Ecto neural progenitor cell (in vitro differentiated cells): ENCODE measurements around the gene UBE3D.
"Not testable (repeated sequence)": the region's sequence is repeated elsewhere in the genome, so short reads cannot be mapped to it uniquely, and the experiment has no call there.

Experiments
- DNase-seq: peaks from one replicate; pipeline ENCODE4 v3.0.0-alpha.2; 2018; ENCODE audit warnings: low spot score

The UBE3D gene

GRCh38 chr6:82914511-82914910 is 151.1 kb downstream of the UBE3D start:
- DNase-seq, result no peak

GRCh38 chr6:82910820-82911219 is 154.8 kb downstream of the UBE3D start:
- no peak for DNase-seq

DNA sequence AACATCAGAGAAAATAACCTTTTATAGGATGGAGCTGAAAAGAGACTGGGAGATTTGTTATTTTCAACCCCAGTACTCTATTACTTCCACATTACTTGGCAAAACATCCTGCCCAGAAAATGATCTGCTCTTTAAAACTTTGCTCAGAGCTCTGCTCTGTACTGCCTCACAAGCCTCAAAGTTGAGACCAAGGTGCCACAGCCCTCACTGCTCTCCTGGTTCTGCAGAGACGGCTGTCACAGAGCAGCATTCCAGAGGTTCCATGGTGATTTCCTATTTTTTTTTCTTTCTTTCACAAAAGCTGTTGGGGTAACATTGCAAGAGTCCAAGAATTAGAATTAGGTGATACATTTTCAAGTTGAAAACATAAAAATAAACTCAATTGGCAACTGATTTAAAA is 155.2 kb downstream of the UBE3D start:
- no peak for DNase-seq

- DNase-seq, result no peak
Measured at GRCh38 chr6:82909551-82909950, 156.1 kb downstream of the UBE3D start.

- no peak for DNase-seq
Measured at GRCh38 chr6:82908661-82909060, 157.0 kb downstream of the UBE3D start.

- DNase-seq, result no peak
Measured at GRCh38 chr6:82906951-82907350, 158.7 kb downstream of the UBE3D start.

DNA sequence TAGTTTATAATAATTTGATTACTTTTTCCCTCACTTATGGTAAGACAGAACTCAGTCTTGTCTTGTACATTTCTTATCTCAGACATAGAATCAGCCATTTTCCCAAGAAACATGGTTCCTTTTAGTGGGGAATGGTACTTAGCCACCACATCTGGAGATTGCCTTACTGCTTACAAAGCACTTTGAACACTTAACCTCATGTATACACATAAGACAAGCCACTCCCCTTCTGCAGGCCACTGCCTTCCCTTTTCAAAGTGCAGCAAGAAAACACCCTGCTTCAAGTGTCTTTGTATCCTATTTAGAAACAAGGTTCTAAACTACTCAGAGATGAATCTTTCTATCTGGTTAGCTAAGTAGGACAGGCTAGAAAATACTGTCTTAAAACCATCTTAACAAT is 159.2 kb downstream of the UBE3D start:
- no peak for DNase-seq

DNA sequence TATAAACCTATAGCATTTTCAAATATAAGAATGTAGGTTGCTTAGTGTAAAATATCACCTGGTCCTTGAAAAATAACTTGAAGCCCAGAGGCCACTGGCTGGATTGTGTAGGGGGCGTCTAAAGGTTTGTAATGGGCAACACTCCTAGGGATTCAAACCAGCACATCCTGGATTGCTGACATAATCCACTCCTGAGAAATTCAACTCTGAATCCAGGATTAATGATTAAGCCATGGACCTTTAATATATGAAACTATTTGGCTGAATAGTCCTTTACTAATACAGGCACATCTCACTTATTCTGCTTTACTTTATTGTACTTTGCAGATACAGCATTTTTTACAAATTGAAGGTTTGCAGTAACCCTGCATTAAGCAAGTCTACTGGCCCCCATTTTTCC is 160.8 kb downstream of the UBE3D start:
- DNase-seq, result no peak

DNA sequence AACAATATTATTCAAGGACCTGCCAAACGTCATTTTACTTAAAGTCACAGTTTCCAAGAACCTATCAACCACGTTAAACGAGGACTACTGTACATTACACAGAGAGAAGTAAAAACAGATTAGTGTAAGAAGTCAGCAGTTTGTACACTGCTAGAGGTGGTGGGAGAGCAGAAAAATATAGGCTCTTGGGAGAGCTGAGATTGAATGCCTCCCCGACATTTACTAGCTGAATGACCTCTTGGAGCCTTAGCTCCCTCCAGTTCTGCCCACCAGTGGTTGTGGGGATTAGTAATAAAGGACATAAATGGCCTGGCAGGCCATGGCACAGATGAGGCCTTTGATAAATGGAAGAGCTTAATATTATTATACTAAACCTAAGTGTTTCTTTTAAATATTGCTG is 161.4 kb downstream of the UBE3D start:
- DNase-seq, result no peak

DNA sequence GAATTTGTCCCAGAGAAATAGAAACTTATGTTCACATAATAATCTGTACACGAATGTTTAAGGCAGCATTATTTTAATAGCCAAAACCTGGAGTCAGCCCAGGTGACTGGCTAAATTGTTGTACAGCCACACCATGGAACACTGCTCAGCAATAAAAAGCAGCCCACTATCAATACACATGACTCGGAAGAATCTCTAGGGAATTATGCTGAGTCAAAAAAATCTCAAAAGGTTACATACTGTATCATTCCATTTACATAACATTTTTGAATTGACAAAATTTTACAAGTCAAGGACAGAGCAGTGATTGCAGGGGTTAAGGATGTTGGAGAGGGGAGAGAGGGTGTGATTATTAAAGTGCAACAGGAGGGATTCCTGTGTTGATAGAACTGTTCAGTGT is 163.4 kb downstream of the UBE3D start:
- no peak for DNase-seq

- DNase-seq, result no peak
Measured at GRCh38 chr6:82894653-82895259, 170.9 kb downstream of the UBE3D start.

DNA sequence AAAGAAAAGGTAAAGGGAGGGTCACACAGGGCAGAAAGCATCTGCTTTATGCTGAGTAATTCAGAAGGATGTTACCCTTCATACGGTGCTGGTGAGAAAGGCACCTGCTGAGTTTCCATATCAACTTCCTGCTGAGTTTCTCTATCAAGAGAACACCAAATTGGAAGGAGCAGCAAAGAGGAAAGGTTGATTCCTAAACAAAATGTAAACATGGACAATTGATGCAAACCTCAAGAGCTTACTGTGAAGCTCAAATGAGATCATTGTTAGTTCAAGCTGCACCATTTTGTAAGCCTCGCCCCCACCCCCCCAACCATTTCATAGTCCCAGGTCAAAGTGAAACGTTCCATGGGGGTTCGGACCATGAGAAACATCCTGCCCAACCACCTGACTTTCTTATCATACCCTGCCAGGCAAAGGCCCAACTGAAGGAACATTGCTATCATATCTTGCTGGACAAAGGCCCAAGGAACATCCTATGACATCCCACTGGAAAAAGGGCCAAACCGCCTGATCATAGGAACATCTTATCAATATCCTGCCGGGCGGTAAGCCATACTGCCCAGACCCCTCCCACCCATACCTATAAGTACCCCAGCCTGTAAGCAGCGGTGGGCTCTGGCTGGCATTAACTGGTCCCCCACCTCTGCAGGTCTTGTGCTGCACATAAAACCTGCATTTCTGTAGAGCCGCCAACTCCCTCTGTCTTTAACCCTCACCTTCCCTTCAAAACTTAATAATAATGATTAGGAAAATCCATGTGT is 171.6 kb downstream of the UBE3D start:
- DNase-seq, result no peak

DNA sequence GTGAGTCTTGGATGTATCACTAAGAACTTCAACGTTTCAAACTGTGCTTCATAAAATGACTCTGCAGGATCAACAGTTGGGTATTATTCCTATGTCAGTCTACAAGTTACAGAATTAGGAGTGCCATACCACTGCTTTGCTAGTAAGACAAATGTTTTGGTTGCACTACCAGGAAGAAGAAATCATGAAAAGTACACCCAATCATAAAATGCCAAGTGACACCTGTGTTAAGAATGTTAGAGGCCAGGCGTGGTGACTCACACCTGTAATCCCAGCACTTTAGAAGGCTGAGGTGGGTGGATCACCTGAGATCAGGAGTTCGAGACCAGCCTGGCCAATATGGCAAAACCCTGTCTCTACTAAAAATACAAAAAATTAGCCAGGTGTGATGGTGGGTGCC is 174.1 kb downstream of the UBE3D start:
- not testable (repeated sequence) for DNase-seq

GRCh38 chr6:82891076-82891475 is 174.6 kb downstream of the UBE3D start:
- DNase-seq, result no peak

DNA sequence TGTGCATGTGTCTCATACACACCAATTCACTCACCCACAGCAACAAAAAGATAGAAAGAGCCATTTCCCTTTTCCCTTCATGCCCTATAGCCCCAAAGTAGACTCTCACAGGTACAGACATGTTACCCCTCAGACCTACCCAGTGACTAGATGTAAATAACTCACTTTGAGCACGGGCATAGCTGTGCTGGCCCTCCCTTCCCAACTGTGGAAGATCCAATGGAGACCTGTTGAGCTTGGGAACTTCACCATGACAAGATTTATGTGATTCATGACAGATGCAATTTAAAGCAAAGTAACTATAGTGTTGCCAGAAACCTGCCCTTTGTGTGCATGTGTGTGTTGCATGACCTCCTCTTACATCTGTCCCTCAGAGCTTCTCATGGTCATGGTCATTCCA is 175.4 kb downstream of the UBE3D start:
- DNase-seq, result no peak

GRCh38 chr6:82889143-82889542 is 176.5 kb downstream of the UBE3D start:
- DNase-seq, result no peak

- DNase-seq, result no peak
Measured at GRCh38 chr6:82882363-82883023, 183.1 kb downstream of the UBE3D start.

GRCh38 chr6:82881519-82881918 is 184.1 kb downstream of the UBE3D start:
- no peak for DNase-seq

DNA sequence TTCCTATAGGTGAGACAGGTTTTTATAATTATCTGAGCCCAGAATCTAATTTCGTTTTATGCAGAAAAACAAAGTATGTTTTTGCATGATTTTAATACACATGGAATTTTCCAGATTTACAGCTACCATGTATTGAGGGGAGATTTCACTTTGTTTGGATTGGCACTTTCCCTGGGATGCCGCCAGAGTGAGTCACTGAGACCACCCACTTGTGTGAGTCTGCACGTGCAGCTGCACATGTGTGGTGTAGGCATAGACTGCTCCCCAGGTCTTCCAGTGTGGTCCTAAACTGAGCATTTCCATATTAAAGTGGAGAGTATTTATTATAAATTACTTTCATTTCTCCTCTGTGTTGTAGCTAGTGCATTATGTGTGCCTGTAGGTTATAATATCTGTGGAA is 186.8 kb downstream of the UBE3D start:
- no peak for DNase-seq

DNA sequence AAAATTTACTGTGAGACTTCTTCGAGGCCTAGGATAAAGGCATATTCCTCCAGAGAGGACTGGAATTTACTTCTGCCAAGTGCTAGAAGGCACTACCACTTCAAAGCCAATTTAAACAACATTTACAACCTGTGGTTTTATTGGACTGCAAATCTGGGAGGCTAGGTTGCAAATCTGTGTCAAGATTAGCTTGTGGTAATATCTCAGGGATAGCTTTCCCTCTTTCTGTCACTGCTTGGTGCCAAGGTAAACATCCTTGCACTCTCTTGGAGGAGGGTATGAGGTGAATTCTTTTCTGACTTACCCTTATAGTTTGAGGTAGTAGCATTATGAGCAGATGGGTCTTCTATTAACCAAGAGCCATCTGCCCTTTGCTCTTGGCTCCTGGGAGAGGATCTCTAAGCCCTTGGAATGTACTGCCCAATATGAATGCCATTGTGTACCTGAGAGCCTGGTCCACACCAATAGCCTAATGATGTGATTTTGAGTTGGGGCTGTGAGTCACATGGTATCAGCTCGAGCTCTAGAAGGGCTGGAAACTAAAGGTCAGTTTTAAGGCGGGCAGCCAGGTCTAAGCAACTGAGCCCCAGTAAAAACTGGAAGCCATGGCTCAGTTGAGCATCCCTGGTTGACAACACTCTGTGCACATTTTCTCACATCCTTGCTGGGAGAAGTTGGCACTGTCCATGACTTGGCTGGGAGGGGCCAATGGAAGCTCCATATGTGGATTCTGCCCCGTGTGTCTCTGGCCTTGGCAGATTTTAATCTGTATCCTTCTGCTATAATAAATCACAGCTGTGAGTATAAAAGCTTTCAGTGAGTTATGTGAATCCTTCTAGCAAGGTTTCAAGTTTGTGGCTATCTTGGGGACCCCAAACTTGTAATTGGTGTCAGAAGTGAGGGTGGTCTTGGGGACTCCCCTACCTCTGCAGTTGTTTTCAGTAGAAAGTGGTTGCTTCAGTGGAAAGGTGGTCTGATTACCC is 188.1 kb downstream of the UBE3D start:
- no peak for DNase-seq

GRCh38 chr6:82875573-82876185 is 190.0 kb downstream of the UBE3D start:
- DNase-seq, result no peak

DNA sequence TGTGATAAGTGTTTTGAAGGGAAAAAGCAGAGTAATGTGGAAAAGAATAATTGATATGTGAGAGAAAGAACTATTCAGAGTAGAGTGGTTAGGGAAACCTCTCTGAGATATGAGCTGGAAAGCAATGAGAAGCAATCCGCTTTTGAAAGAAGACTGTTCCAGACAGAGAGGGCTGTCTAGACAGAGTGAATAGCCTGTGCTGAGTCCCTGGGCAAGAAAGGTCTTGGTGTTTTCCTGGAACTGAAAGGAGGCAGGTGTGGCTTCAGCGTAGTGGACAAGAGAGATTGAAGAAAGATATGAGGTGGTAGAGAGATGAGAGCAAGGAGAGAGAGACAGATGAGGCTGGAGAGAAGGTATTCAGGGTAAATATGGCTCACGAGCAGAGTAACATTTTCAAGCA is 190.8 kb downstream of the UBE3D start:
- DNase-seq, result no peak
